Measurements from ENCODE around the gene GUCY1B1.

The GUCY1B1 gene

DNA sequence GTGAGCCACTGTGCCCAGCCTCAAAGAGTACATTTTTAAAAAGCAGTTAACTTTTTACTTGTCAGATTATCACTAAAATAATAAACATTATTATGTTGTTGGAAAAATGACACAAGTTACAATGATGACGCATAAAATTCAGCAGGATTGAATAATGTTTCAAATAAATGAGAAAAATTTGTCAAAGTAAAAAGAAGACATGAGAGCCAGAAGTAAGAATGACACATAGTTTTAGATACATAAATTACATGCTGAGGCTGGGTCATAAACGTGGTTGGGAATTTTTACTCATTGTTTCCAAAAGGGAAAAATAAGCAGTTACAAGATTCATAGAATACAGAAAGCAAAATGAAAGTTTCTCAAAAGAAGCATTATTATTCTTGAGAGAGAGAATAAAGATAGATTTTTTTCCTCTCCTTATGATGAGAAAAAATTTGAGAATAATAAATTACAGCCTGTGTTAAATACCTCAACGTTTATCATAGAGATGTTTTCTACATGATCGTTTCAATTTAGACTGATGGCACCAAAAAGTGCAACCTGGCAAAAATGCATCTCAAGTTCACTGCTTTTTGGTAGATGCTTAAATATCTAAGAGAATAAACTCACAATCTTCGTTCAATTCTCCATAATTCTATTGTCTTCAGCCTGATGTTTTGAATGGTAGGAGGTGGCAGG, 40.4 kb downstream of the GUCY1B1 start:
- DNase-seq (ENCODE audit: low read depth): no peak

DNA sequence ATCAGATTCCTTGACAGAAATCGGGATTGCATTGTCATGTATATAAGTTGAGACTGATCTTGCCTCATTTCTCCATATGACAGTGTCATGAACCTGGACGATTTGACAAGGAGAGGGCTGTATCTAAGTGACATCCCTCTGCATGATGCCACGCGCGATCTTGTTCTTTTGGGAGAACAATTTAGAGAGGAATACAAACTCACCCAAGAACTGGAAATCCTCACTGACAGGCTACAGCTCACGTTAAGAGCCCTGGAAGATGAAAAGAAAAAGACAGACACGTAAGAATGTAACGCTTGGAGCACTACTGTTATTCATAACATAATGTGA, 40.9 kb downstream of the GUCY1B1 start:
- DNase-seq (ENCODE audit: low read depth): no peak

DNA sequence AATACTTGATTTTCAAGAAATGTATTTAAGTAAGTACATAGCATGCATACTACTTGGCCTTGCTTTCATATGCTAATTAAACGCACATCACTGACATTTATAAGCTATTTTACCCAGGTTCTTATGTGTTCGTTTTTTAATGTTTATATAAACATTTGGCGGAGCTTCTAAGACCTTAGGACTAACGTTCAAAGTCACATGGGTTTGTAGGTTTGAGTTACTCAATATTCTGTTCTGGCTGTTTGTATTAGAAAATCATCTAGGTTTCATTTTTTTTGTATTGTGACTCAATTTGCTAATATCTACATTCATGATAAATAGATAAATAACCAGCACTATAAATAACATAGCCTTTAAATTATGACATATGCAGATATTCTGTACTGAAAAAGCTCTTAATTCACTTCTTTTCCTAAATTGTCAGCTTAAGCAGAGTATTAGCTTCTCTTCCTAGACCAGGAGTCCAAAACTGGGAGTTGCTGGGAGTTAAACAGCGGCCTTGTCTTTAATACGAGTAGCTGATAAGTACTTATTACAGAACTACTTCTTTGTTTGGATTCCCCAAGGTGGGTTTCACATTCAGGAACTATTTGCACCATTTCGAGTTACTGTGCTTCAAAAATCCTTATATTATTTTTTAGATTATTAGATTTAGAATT, 42.0 kb downstream of the GUCY1B1 start:
- DNase-seq (ENCODE audit: low read depth): no peak

DNA sequence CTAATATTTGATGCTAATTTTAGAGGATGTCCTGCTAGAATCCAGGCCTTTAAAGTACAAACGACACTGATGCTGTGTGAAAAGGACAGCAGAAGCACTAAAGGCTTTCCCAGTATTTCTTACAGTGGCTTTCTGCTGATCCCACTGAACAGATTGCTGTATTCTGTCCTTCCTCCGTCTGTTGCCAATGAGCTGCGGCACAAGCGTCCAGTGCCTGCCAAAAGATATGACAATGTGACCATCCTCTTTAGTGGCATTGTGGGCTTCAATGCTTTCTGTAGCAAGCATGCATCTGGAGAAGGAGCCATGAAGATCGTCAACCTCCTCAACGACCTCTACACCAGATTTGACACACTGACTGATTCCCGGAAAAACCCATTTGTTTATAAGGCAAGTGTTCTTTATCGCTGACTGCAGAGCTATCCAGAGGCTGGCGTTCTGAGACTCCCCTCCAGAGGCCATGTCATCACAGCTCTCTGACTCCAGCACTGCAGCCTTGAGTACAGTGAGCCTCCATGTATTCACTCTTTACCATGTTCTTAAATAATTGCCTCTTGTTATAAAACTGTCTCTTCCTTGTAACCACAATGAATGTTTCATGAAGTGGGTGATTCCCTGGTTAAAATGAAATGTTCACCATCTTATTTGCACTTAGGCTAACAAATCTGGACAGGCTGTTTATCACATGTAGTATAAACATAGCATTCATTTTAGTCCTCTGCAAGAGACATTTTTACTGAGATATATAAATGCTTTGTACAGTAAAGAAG, 43.6 kb downstream of the GUCY1B1 start:
- no peak for DNase-seq (ENCODE audit: low read depth)

DNA sequence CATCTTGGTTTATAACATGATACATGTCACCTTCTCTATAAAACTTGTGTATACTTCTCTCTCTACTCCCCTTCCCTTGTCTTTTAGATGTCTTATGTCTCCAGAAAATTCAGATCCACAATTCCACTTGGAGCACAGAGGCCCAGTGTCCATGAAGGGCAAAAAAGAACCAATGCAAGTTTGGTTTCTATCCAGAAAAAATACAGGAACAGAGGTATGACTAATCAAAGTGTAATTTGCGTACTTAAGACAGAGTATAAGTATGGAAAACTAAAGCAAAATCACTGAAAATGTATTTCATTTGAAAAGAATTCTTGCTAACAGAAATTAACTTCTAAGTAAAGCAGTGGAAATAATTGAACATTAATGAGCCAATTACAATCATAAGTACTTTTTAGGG, 46.2 kb downstream of the GUCY1B1 start:
- no peak for DNase-seq (ENCODE audit: low read depth)

DNA sequence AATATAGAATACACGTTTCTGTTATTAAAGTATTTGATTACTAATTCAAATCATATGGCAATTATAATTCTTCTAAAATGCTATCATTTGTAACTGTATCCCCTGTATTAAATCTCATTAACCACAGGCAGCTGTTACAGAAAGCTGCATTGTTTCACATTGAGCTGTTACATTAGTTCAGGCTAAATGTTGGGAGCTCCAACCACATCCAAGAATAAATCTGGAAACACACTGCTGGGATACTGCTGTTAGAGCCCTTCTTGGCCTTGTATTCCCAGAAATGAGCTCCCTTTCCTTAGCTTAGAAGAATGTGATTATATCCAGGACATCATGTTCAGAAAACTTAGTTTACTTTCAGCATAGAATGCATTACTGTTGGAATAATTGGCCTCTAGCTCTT, 48.2 kb downstream of the GUCY1B1 start:
- no peak for DNase-seq (ENCODE audit: low read depth)

DNA sequence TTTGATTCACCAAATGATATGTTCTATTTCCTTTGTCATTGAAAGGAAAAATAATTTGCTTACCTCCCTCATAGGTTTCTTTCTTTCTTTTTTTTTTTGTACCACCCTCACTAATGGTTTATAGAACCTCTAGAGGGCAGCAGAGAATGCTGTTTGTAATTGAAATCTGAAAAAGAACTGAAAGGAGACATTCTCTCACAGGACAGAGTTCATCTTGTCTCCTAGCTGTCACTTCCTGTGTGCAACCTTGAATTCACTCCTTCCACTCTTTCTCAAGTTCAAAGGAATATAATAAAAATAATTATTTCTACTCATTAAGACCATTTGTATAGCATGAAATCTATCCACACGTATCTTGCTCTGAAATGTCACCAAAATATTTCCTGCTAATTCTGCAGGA, 51.0 kb downstream of the GUCY1B1 start:
- no peak for DNase-seq (ENCODE audit: low read depth)

DNA sequence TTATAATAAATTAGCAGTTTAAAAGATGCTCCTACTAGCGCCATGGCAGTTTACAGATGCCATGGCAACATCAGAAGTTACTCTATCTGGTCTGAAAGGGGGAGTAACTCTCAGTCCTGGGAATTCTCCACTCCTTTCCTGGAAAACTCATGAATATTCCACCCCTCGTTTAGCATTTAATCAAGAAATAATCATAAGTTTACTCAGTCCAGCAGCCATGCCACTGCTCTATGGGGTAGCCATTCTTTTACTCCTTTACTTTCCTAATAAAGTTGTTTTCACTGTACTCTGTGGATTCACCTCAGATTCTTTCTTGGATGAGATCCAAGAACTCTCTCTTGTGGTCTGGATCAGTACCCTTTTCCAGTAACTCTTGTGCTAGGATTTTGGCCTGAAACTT, 52.3 kb downstream of the GUCY1B1 start:
- DNase-seq (ENCODE audit: low read depth): no peak

DNA sequence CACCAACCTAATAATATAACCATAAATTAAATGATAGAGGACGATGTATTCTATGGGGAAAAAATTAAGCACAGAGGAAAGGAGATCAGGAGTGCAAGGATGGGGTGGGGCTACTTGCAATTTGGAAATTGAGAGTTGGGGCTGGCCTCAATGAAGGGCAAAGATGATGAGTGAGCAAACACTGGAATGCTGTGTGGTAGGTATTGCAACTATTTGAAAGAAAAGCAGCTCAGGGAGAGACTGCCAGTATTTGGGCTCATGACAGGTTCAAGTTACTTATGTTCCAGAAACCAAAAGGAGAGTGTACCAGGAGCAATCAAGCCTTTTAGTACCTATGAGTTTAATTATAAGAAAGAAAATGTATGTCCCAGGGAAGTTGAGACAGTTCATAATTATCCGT, 59.8 kb downstream of the GUCY1B1 start:
- DNase-seq (ENCODE audit: low read depth): no peak

DNA sequence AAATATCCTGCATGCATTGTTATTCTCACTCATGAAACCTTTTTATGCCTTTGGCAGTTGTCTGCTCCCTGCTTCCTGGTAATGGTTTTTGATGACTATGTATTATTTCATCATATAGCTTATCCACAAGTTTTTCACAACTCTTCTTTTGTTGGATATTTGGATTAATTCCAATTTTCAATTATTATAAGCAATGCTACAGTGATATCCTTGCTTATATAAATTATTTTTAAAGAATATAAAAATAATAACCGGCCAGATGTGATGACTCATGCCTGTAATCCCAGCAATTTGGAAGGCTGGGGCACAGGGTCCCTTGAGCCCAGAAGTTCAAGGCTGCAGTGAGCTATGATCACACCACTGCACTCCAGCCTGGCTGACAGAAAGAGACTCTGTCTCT, 60.2 kb downstream of the GUCY1B1 start:
- DNase-seq (ENCODE audit: low read depth): no peak

DNA sequence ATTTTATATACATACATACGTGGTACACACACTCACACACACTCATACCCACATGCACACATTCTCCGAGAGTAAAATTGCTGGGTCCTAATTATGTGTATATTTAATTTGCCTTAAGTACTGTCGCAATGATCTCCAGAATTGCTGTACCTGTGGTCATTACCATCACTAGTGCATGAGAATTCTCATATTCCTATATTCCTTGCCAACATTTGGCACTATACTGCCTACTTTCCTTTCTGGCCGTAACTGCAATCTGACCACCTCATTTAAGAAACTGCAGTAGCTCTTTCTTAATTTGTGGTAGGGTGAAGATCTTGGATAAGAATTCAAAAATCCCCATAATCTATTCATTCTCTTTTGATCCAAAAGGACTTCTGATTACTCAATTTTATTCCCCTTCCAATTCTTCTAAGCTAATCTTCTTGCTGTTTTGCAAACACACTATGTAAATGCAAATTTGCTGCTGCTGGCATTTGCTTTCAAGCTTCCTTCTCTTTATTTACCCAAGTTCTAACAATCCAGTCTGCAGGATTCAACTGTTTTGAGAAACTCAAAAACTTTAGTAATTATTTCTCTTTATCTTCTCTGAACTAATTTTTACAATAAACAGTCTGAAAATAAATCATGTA, 62.2 kb downstream of the GUCY1B1 start:
- DNase-seq (ENCODE audit: low read depth): no peak

DNA sequence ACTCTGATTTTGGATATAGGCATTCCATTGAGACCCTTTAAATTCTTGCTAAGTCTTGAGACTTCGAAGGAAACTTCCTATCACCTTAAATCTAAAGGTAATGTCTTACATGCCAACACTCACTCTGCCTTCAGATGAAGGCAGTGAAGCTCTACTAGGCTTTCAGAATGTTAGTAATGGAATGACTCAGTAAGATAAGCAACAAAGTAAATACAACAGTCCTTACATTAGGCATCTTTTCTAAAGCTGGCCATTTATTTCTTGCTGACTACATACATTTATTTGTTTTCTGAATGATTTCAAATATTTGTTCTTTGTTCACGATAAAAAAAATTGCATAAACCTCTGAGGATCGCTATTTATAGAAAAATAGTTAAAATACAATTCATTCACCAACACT, 63.8 kb downstream of the GUCY1B1 start:
- no peak for DNase-seq (ENCODE audit: low read depth)

DNA sequence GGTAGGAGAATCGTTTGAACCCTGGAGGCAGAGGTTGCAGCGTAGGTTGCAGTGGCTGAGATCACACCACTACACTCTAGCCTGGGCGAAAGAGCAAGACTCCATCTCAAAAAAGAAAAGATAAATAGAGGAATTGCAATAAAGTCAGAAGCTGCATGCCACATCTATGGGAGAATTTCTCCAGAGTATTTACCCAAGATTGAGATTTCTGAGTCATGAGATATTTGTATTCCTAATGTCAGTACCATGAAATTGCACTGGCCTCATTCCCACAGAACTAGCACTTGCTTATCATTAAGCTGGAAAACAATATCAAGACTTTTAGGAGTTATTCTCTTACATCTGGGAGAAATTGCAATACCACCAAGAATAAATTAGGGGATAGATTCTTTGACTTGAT, 69.8 kb downstream of the GUCY1B1 start:
- DNase-seq (ENCODE audit: low read depth): no peak

DNA sequence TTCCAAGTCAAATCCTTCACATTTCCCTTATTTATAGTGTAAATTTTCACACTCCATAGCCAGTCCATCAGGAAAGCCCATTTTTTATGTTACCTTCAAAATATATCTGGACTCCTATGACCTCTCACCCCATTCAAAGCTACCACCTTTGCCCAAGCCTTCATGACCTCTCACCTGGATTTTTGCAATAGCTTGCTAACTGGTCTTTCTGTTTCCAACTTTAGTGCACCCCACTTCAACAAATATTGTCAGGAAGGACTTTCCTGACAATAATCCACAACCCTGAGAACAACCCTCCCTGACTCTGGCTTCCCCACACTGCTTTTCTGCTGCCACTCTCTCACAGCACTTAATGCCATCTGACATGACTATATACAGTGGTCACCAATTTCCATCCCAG, 73.8 kb downstream of the GUCY1B1 start:
- DNase-seq (ENCODE audit: low read depth): no peak

DNA sequence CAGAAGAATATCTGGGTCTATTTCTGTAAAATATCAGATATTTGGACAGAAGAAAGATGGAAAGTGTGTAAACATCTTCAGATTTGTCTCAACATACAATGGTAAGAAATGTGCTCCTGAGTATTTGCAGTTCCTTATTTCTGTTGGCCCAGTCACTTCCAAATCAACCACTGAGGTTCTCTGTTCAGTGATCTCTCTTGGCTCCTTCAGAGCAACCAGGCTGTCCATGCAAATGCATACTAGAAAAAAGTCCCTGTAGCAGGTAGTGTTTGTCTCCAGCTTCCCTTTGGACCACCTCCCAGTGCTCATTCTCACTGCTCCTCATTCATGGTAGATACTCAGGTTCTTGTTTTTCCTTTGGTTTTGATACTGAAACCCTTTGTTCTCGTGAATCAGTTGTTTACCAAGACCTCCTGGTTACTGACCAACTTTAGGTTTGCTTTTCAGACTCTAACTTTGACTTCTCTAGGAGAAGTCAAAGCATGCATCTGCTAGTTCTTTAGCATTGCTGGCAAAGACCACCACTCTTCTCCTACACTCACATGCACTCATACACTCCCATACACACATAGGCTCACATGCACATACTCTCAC, 78.5 kb downstream of the GUCY1B1 start:
- no peak for DNase-seq (ENCODE audit: low read depth)

DNA sequence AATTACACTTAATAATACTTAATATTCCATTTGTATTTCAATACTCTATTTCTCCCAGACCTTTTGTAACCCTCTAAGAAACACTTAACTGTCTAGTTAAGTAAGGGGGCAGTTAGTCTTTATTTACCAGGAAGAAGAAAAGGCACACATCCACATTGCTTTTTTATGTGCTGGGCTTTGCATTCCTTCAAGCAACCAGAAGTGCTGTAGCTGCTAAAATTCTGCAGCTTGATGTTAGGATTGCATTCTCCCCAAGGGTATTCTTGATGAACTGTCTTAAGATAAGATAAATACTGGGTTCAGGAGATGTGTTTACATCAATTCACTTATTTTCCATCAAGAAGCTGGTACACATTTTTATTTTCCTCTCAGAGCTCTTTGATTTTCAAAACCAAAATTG, 83.3 kb downstream of the GUCY1B1 start:
- DNase-seq (ENCODE audit: low read depth): no peak

DNA sequence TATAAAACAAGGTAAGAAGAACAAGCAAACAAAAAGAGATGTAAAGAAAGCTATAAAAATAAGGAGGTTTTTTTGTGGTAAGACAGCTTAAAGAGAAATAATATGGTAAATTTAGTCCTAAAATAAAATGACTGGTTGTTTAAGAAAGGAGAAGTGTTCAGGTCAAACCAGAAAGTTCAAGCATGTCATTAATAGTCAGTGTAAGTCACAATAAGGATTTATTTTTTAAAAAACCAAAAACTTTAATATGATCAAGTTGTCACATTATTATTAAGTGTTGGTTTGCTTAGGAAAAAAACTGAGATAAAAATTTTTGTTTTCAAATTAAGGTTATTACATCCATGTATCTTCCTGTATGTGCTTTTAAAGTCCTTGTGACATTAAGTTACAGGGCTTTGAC, 88.1 kb downstream of the GUCY1B1 start:
- no peak for DNase-seq (ENCODE audit: low read depth)

DNA sequence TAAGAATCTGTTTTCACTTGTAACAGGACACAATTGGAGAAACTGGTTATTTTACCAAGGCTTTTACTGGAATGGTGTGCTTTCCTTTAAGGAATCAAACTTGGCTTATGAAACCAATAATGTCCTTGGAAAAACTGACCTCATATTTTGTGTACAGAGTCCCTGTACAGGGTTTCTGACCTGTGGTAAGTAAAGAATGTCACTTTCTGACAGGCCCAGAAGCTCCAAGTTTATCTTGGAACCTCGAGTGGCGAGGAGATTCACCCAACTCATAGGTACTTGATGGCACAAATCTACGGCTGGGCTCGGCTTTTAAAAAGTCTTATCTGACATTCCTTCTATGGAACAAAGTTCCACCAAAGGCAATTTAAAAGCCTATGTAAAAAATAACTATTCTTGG, 90.2 kb downstream of the GUCY1B1 start:
- no peak for DNase-seq (ENCODE audit: low read depth)

DNA sequence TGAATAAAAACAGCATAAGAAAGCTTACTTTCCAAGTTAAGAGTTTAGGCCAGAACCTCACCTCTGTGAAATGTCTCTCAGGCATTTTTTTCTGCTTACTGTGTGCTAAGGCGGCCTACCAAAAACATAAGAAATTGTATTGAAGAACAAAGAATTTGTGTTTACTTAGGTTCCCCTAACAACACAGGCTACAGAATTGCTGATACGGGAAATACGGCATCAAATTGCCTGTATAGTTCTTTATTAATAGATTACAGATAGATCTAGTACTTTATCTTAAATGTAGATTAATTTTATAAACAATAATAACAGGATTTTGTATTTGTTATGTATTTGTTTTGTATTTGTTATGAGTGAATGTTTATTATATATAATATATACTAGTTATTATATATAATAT, 94.4 kb downstream of the GUCY1B1 start:
- no peak for DNase-seq (ENCODE audit: low read depth)

DNA sequence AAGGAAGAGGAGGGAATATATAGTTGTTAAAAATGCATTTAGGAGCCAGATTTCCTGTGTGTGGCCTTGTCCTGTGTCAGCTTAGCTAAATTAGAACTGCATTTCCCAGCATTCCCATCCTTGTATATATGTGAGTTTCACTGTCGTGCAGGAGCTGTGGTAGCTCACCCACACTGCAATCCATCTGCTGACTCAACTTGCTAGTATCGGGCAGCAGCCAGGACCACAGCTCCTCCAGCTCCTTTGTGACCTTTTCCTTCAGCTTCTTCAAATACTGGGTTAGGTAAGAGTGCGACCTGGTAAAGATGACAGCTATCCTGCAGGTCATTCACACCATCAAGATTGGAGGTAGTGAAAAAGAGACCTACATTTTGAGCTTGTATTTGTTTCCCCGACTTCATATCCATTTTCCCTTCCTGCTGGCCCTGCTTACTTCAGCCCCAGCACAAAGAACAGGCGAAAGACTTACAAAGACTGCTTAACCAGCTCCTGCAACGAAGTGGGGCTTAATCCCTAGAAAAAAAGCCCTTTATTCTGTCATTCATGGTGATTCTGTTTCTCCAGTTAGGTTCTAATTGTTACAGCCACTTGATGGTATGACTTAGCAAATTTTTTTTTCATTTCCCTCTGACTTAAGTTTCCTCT, 95.9 kb downstream of the GUCY1B1 start:
- no peak for DNase-seq (ENCODE audit: low read depth)

DNA sequence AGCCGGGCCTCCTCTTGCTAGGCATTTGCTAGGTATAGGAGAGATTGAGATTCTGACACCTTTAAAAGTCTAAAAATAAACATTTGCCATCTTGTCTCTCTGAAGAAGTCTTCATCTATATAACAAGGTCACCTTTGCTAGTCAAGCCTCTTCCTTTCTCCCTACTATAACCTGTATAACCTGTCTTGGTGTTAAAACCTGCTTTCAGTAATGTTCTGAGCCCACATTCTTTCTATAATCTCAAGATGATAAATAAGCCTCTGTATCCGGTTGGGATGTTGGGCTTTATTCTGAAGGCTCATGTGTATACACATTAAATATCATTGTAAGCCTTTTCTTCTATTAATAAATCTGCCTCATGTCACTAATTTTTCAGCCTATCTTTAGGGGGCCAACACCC, 97.1 kb downstream of the GUCY1B1 start:
- DNase-seq (ENCODE audit: low read depth): no peak
